ENCODE data around the gene SULT1B1. TPM values are rescaled to one million over a fixed set of nuclear protein-coding genes. Genes with fewer than 3 reads are reported as not detected.

Gene SULT1B1
- total RNA-seq, 1 experiment from 2014 or later: 0.05 TPM

GRCh38 chr4:69799337-69799736 is 38.9 kb upstream of the SULT1B1 start:
- intact Hi-C loops (cut with micrococcal nuclease; ENCODE audit: unreplicated experiment) (no loop called here), in situ Hi-C loops (cut with HindIII; ENCODE audit: low pct_unique_long_range_greater_than_20kb, low sequenced_read_pairs) (no loop called here)
- CTCF ChIA-PET: no interaction called here
- Histone ChIP-seq H3K36me3 (ENCODE audit: control insufficient read depth, insufficient read depth, low read length) (no peaks in the 10 kb centered on the region), H3K9me3 (ENCODE audit: control insufficient read depth, insufficient read depth, low read depth, low read length) (no peaks in the 10 kb centered on the region), H3K4me1 (ENCODE audit: control insufficient read depth, insufficient read depth, low read length) (no peaks in the 10 kb centered on the region), H3K27ac (ENCODE audit: low read length) (no peak overlapping the region), H3K27me3 (ENCODE audit: control insufficient read depth, insufficient read depth, low read length) (no peaks in the 10 kb centered on the region), H3K4me3 (ENCODE audit: low read depth in 2 of 2, low read length in 2 of 2) (no peak overlapping the region)
- no peak for ATAC-seq
- DNase-seq (ENCODE audit: low read depth, low spot score): no peak
- POLR2A ChIA-PET: no interaction called here
- BruUV-seq (replicated peaks): no TSS peak
- TF ChIP-seq SIN3A (IDR thresholded peaks at IDR 0.05; ENCODE audit: borderline replicate concordance, insufficient read depth, low read depth, low read length) (no peak), REST (IDR thresholded peaks at IDR 0.05; ENCODE audit: insufficient read depth in 1 of 2, low read depth in 2 of 2, low read length in 1 of 2) (no peak), TCF7L2 (IDR thresholded peaks at IDR 0.05; ENCODE audit: low read depth, low read length) (no peak), POLR2AphosphoS5 (IDR thresholded peaks at IDR 0.05; ENCODE audit: low read depth, low read length) (no peak), CTCF (IDR thresholded peaks at IDR 0.05) (no peak)

- Histone ChIP-seq H3K4me1 (ENCODE audit: control insufficient read depth, insufficient read depth, low read length) (no peaks in the 10 kb centered on the region), H3K27ac (ENCODE audit: low read length) (no peak overlapping the region), H3K9me3 (ENCODE audit: control insufficient read depth, insufficient read depth, low read depth, low read length) (no peaks in the 10 kb centered on the region), H3K36me3 (ENCODE audit: control insufficient read depth, insufficient read depth, low read length) (no peaks in the 10 kb centered on the region), H3K4me3 (ENCODE audit: low read depth in 2 of 2, low read length in 2 of 2) (no peak overlapping the region), H3K27me3 (ENCODE audit: control insufficient read depth, insufficient read depth, low read length) (no peaks in the 10 kb centered on the region)
- intact Hi-C loops (cut with micrococcal nuclease; ENCODE audit: unreplicated experiment) (no loop called here), in situ Hi-C loops (cut with HindIII; ENCODE audit: low pct_unique_long_range_greater_than_20kb, low sequenced_read_pairs) (no loop called here)
- BruUV-seq (replicated peaks): no TSS peak
- TF ChIP-seq SIN3A (IDR thresholded peaks at IDR 0.05; ENCODE audit: borderline replicate concordance, insufficient read depth, low read depth, low read length) (no peak), CTCF (IDR thresholded peaks at IDR 0.05) (no peak), POLR2AphosphoS5 (IDR thresholded peaks at IDR 0.05; ENCODE audit: low read depth, low read length) (no peak), REST (IDR thresholded peaks at IDR 0.05; ENCODE audit: insufficient read depth in 1 of 2, low read depth in 2 of 2, low read length in 1 of 2) (no peak), TCF7L2 (IDR thresholded peaks at IDR 0.05; ENCODE audit: low read depth, low read length) (no peak)
- POLR2A ChIA-PET: no interaction called here
- CTCF ChIA-PET: no interaction called here
- no peak for DNase-seq (ENCODE audit: low read depth, low spot score)
- no peak for ATAC-seq
Observed at GRCh38 chr4:69793732-69794131, 33.3 kb upstream of the SULT1B1 start.

Measured in Panc1 (cell line).